H9 (cell line): ENCODE measurements around the gene YY2. TPM values are rescaled to one million over a fixed set of nuclear protein-coding genes. Genes with fewer than 3 reads are reported as not detected.

ENCODE experiments used
- DNase-seq: peaks from one replicate; pipeline ENCODE4 v3.0.0-alpha.2; 2017
- H2AFZ ChIP-seq: one replicate; pipeline ENCODE4 v1.6.1; 2013; ENCODE audit warnings: mild to moderate bottlenecking, low read length, control low read depth, moderate library complexity
- H2AK5ac ChIP-seq: 2 replicates; pipeline ENCODE4 v1.6.1; 2013; ENCODE audit warnings: low read length, control low read depth, mixed read lengths; ENCODE audit not compliant: insufficient read length
- H2BK120ac ChIP-seq: one replicate; pipeline ENCODE4 v1.6.1; 2013; ENCODE audit warnings: low read depth, mild to moderate bottlenecking, low read length, control low read depth, inconsistent platforms; ENCODE audit not compliant: poor library complexity, severe bottlenecking
- H2BK12ac ChIP-seq: 2 replicates; pipeline ENCODE4 v1.6.1; 2013; ENCODE audit warnings: low read length, control low read depth, mixed read lengths, low read depth; ENCODE audit not compliant: insufficient read length
- H2BK15ac ChIP-seq: 2 replicates; pipeline ENCODE4 v1.6.1; 2013; ENCODE audit warnings: low read depth, low read length, control low read depth
- H2BK20ac ChIP-seq: one replicate; pipeline ENCODE4 v1.6.1; 2013; ENCODE audit warnings: low read depth, mild to moderate bottlenecking, low read length, control low read depth, inconsistent platforms; ENCODE audit not compliant: poor library complexity, severe bottlenecking
- H2BK5ac ChIP-seq: 2 replicates; pipeline ENCODE4 v1.6.1; 2013; ENCODE audit warnings: low read length, control low read depth, mixed read lengths; ENCODE audit not compliant: insufficient read length
- H3K14ac ChIP-seq: 2 replicates; pipeline ENCODE4 v1.6.1; 2013; ENCODE audit warnings: low read length, control low read depth; ENCODE audit not compliant: insufficient read depth
- H3K18ac ChIP-seq: 2 replicates; pipeline ENCODE4 v1.6.1; 2013; ENCODE audit warnings: low read depth, mild to moderate bottlenecking, mixed read lengths, low read length, control low read depth; ENCODE audit not compliant: insufficient read length
- H3K23ac ChIP-seq: 2 replicates; pipeline ENCODE4 v1.6.1; 2013; ENCODE audit warnings: low read length, control low read depth, mixed read lengths, low read depth; ENCODE audit not compliant: insufficient read length
- H3K23me2 ChIP-seq: 2 replicates; pipeline ENCODE4 v1.6.1; 2013; ENCODE audit warnings: low read depth, mild to moderate bottlenecking, mixed read lengths, low read length, control low read depth; ENCODE audit not compliant: insufficient read length, poor library complexity, severe bottlenecking
- H3K27ac ChIP-seq: 2 replicates; pipeline ENCODE4 v1.5.1; 2013; ENCODE audit warnings: low read length, control low read depth, mixed read lengths, low read depth; ENCODE audit not compliant: insufficient read length
- H3K27me3 ChIP-seq: 2 replicates; pipeline ENCODE4 v1.6.1; 2013; ENCODE audit warnings: low read length, control low read depth, inconsistent platforms; ENCODE audit not compliant: insufficient read depth
- H3K4ac ChIP-seq: 2 replicates; pipeline ENCODE4 v1.6.1; 2013; ENCODE audit warnings: low read depth, mild to moderate bottlenecking, control low read depth, inconsistent platforms, low read length, moderate library complexity
- H3K4me1 ChIP-seq: 2 replicates; pipeline ENCODE4 v1.6.1; 2013; ENCODE audit warnings: low read length, control low read depth, inconsistent platforms; ENCODE audit not compliant: insufficient read depth
- H3K4me2 ChIP-seq: 2 replicates; pipeline ENCODE4 v1.6.1; 2013; ENCODE audit warnings: low read length, control low read depth, mixed read lengths; ENCODE audit not compliant: insufficient read length, insufficient read depth
- H3K56ac ChIP-seq: 2 replicates; pipeline ENCODE4 v1.6.1; 2013; ENCODE audit warnings: low read depth, mild to moderate bottlenecking, mixed read lengths, low read length, control low read depth; ENCODE audit not compliant: insufficient read length
- H3K79me1 ChIP-seq: 2 replicates; pipeline ENCODE4 v1.6.1; 2013; ENCODE audit warnings: low read depth, mild to moderate bottlenecking, moderate library complexity, low read length, control low read depth, inconsistent platforms; ENCODE audit not compliant: insufficient read depth, poor library complexity, severe bottlenecking
- H3K79me2 ChIP-seq: 2 replicates; pipeline ENCODE4 v1.6.1; 2013; ENCODE audit warnings: low read length, control low read depth, inconsistent platforms; ENCODE audit not compliant: insufficient read depth
- H3K9ac ChIP-seq: 2 replicates; pipeline ENCODE4 v1.6.1; 2013; ENCODE audit warnings: low read length, control low read depth, mixed read lengths; ENCODE audit not compliant: insufficient read length; ENCODE audit errors: extremely low read depth
- H3K9me3 ChIP-seq: one replicate; pipeline ENCODE4 v1.6.1; 2013; ENCODE audit warnings: low read depth, low read length, inconsistent platforms; ENCODE audit not compliant: control insufficient read depth
- H3T11ph ChIP-seq: one replicate; pipeline ENCODE4 v1.6.1; 2013; ENCODE audit warnings: mild to moderate bottlenecking, low read length, control low read depth, inconsistent platforms
- H4K20me1 ChIP-seq: one replicate; pipeline ENCODE4 v1.6.1; 2013; ENCODE audit not compliant: control insufficient read depth, insufficient read length, insufficient read depth
- H4K5ac ChIP-seq: 2 replicates; pipeline ENCODE4 v1.6.1; 2013; ENCODE audit warnings: low read depth, mild to moderate bottlenecking, mixed read lengths, low read length, control low read depth; ENCODE audit not compliant: insufficient read length
- H4K8ac ChIP-seq: replicated peaks from 2 replicates; pipeline ENCODE4 v1.6.1; 2013; ENCODE audit warnings: low read length, control low read depth, mixed read lengths, low read depth; ENCODE audit not compliant: insufficient read length
- H4K91ac ChIP-seq: 2 replicates; pipeline ENCODE4 v1.6.1; 2013; ENCODE audit warnings: low read depth, mild to moderate bottlenecking, moderate library complexity, mixed read lengths, low read length, control low read depth; ENCODE audit not compliant: insufficient read length
- H3K27ac Mint-ChIP-seq, 3 experiments: 2 replicates in 2 of 3; 3 replicates in 1 of 3; pipeline ENCODE4 v1.8.0; 2020 to 2021; ENCODE audit warnings: mixed read lengths in 3 of 3, mild to moderate bottlenecking in 1 of 3, moderate library complexity in 1 of 3
- H3K27me3 Mint-ChIP-seq: 2 replicates; pipeline ENCODE4 v1.8.0; 2021; ENCODE audit warnings: low read depth, mild to moderate bottlenecking, moderate library complexity, mixed read lengths
- H3K36me3 Mint-ChIP-seq, 3 experiments: 2 replicates in 2 of 3; 3 replicates in 1 of 3; pipeline ENCODE4 v1.8.0; 2020 to 2021; ENCODE audit warnings: low read depth in 3 of 3, mixed read lengths in 3 of 3; ENCODE audit not compliant: insufficient read depth in 1 of 3
- H3K4me1 Mint-ChIP-seq, 2 experiments: 2 replicates each; pipeline ENCODE4 v1.8.0; 2020; ENCODE audit warnings: mixed read lengths in 2 of 2
- H3K4me3 Mint-ChIP-seq, 2 experiments: 2 replicates in 1 of 2; 3 replicates in 1 of 2; pipeline ENCODE4 v1.8.0; 2020 to 2021; ENCODE audit warnings: mild to moderate bottlenecking in 2 of 2, mixed read lengths in 2 of 2, moderate library complexity in 1 of 2
- H3K9me3 Mint-ChIP-seq, 2 experiments: 2 replicates in 1 of 2; 3 replicates in 1 of 2; pipeline ENCODE4 v1.8.0; 2020; ENCODE audit warnings: mild to moderate bottlenecking in 2 of 2, mixed read lengths in 2 of 2, moderate library complexity in 1 of 2
- WGBS: extraction: QIAGEN DNeasy Blood & Tissue Kit; methylation state at CpG from one replicate; pipeline ENCODE4 v1.1.7; 2013; ENCODE audit warnings: missing lambda C conversion rate, low lambda C conversion rate, mixed read lengths; ENCODE audit not compliant: insufficient read length; ENCODE audit errors: extremely low coverage; 5-methylcytosine and 5-hydroxymethylcytosine counted together
- total RNA-seq: library from RNA; stranded (reverse); gene quantifications from 2 replicates; pipeline ENCODE4 v1.2.1, GENCODE V29; 2021
- TF ChIP-seq, protein P1 (sequence below): fragments of 200-600 bp; sonication (generic); conservative IDR thresholded peaks from 3 replicates; pipeline ENCODE4 v1.8.0; 2021; ENCODE audit warnings: antibody characterized with exemption, mild to moderate bottlenecking

YY2 gene
- total RNA-seq, 1 experiment from 2014 or later, result 1.8 TPM

DNA sequence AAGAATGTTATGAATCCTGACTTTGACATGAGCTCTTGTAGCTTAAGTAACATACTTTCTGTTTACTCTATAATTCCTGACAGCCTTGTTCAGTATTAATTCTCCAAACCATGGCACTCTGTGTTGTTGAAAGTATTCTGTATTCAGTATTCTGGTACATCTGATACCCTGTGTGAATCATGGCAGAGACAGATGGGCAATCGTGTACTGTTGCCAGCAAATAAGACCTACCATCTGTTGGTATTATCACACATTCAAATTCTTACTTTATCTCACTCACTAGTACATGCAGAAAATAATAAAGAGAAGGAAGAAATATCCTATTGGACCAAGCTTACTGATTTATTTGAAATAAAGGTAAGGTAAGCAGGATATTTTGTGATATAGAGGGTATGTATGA, 8.4 kb upstream of the YY2 start:
- no peak overlapping the region for H3K4me3 Mint-ChIP-seq
- Histone ChIP-seq H3K27ac (no peak overlapping the region), H3K27me3 (no peaks in the 10 kb centered on the region), H2BK12ac (no peak overlapping the region), H3K18ac (no peak overlapping the region), H4K20me1 (no peaks in the 10 kb centered on the region), H2BK15ac (no peak overlapping the region), H3K9ac (no peak overlapping the region), H2BK5ac (no peak overlapping the region), H3T11ph (no peak overlapping the region), H2BK120ac (no peak overlapping the region), H2AFZ (no peak overlapping the region), H3K79me2 (no peaks in the 10 kb centered on the region), H2AK5ac (no peak overlapping the region), H3K23me2 (no peaks in the 10 kb centered on the region), H3K4me1 (no peaks in the 10 kb centered on the region), H3K23ac (no peak overlapping the region), H2BK20ac (no peak overlapping the region), H3K4me2 (no peak overlapping the region), H3K56ac (no peak overlapping the region), H3K14ac (no peak overlapping the region), H4K5ac (no peak overlapping the region), H3K79me1 (no peaks in the 10 kb centered on the region), H3K4ac (no peak overlapping the region), H4K91ac (no peak overlapping the region), H3K9me3 (no peaks in the 10 kb centered on the region), H4K8ac (no peak overlapping the region)
- H3K4me1 Mint-ChIP-seq, result no peaks in the 10 kb centered on the region
- H3K36me3 Mint-ChIP-seq, result peaks cover 10 to 25% (median 11%) of the 10 kb centered on the region in 3 experiments; a peak in 6 of 7 replicates
- H3K9me3 Mint-ChIP-seq, result peaks cover 0 to 7% of the 10 kb centered on the region in 2 experiments; a peak in 3 of 5 replicates
- no CpG with 5 or more reads among the region's 1 CpG for WGBS
- H3K27me3 Mint-ChIP-seq, result no peaks in the 10 kb centered on the region
- no peak overlapping the region for H3K27ac Mint-ChIP-seq
- TF ChIP-seq, protein P1, sequence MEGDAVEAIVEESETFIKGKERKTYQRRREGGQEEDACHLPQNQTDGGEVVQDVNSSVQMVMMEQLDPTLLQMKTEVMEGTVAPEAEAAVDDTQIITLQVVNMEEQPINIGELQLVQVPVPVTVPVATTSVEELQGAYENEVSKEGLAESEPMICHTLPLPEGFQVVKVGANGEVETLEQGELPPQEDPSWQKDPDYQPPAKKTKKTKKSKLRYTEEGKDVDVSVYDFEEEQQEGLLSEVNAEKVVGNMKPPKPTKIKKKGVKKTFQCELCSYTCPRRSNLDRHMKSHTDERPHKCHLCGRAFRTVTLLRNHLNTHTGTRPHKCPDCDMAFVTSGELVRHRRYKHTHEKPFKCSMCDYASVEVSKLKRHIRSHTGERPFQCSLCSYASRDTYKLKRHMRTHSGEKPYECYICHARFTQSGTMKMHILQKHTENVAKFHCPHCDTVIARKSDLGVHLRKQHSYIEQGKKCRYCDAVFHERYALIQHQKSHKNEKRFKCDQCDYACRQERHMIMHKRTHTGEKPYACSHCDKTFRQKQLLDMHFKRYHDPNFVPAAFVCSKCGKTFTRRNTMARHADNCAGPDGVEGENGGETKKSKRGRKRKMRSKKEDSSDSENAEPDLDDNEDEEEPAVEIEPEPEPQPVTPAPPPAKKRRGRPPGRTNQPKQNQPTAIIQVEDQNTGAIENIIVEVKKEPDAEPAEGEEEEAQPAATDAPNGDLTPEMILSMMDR, result no peak
- DNase-seq, result no peak
